Activated B cell treated with CpG ODN at 0.5 μM for 24 hours (primary cell): Measurements from ENCODE around the gene RAC2. TPM values are rescaled to one million over a fixed set of nuclear protein-coding genes. Genes with fewer than 3 reads are reported as not detected.

Experiments
- ATAC-seq: fragments of 200-7000 bp; cut with Tn5 transposase; one replicate; pipeline ENCODE4 v1.10.0; 2021; ENCODE audit warnings: low read depth, mild to moderate bottlenecking, moderate library complexity
- CTCF ChIA-PET: fragments of 350-600 bp; sonication (Branson Sonifier 250); formaldehyde crosslinking; loops from one replicate; lab custom pipeline; 2021; ENCODE audit warnings: antibody characterized with exemption; lab: Charles Lee
- POLR2A ChIA-PET: fragments of 350-600 bp; sonication (Branson Sonifier 250); formaldehyde crosslinking; loops from one replicate; lab custom pipeline; 2021; ENCODE audit warnings: antibody characterized with exemption; lab: Charles Lee
- DNase-seq: peaks from one replicate; pipeline ENCODE4 v3.0.0; 2022
- H3K27ac Mint-ChIP-seq: one replicate; pipeline ENCODE4 v1.8.0; 2020; ENCODE audit warnings: mixed read lengths
- H3K27me3 Mint-ChIP-seq: one replicate; pipeline ENCODE4 v1.8.0; 2021; ENCODE audit warnings: mixed read lengths
- H3K36me3 Mint-ChIP-seq: one replicate; pipeline ENCODE4 v1.8.0; 2021; ENCODE audit warnings: low read depth, mixed read lengths
- H3K4me1 Mint-ChIP-seq: one replicate; pipeline ENCODE4 v1.8.0; 2021; ENCODE audit warnings: mixed read lengths
- H3K4me3 Mint-ChIP-seq: one replicate; pipeline ENCODE4 v1.8.0; 2020; ENCODE audit warnings: mild to moderate bottlenecking, mixed read lengths
- H3K9me3 Mint-ChIP-seq: one replicate; pipeline ENCODE4 v1.8.0; 2020; ENCODE audit warnings: mixed read lengths
- CTCF ChIP-seq: fragments of 200-600 bp; IDR thresholded peaks from one replicate; pipeline ENCODE4 v1.8.0; 2022; ENCODE audit warnings: antibody characterized with exemption, mild to moderate bottlenecking
- intact Hi-C: fragments of 100-400 bp; cut with micrococcal nuclease; formaldehyde crosslinking; loops from one replicate; pipeline ENCODE4 v1.15.1; 2024
- total RNA-seq: library from RNA; stranded (reverse); gene quantifications from 2 replicates; pipeline ENCODE4 v1.2.3, GENCODE V29; 2022

The RAC2 gene
- total RNA-seq, 1 donor from 2014 or later = 557 TPM

- DNase-seq = no peak
- ChIA-PET CTCF (no interaction called here), POLR2A (interaction anchor here (0.7 kb wide), 1 partner anchor 109 kb away, joined by 3 read pairs; no protein-coding TSS in a partner anchor)
- Mint-ChIP-seq H3K9me3 (no peaks in the 10 kb centered on the region), H3K4me1 (peaks cover 9% of the 10 kb centered on the region), H3K36me3 (peaks cover 2% of the 10 kb centered on the region), H3K4me3 (no peak overlapping the region), H3K27ac (no peak overlapping the region), H3K27me3 (no peaks in the 10 kb centered on the region)
- intact Hi-C loops = no loop called here
- ATAC-seq = no peak
- TF ChIP-seq CTCF = no peak
Observed at GRCh38 chr22:37184380-37184755, 59.7 kb downstream of the RAC2 start.

- Mint-ChIP-seq H3K36me3 (no peaks in the 10 kb centered on the region), H3K27ac (no peak overlapping the region), H3K9me3 (no peaks in the 10 kb centered on the region), H3K4me3 (no peak overlapping the region), H3K4me1 (peaks cover 9% of the 10 kb centered on the region), H3K27me3 (no peaks in the 10 kb centered on the region)
- POLR2A ChIA-PET = interaction anchor here (0.7 kb wide), 1 partner anchor 108 kb away, joined by 3 read pairs; no protein-coding TSS in a partner anchor
- DNase-seq (no peak), ATAC-seq (no peak)
- intact Hi-C loops = no loop called here
- TF ChIP-seq CTCF = no peak
- CTCF ChIA-PET = no interaction called here
Observed at GRCh38 chr22:37183432-37184379, 60.4 kb downstream of the RAC2 start.

DNA sequence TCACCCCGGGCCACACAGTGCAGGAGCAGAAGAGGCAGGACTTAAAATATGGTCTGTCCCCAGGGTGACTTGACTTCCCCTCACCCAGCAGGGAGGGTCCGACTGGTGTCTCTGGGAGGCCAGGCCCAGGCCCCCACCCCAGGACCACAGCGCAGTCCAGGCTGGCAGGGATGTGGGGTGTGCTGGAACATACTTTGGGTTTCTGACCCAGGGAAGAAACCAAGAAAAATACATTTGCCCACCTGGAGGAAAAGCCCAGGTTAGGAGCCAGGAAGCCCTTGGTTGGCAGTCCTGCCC, 61.2 kb downstream of the RAC2 start:
- DNase-seq (no peak), ATAC-seq (no peak)
- Mint-ChIP-seq H3K9me3 (no peaks in the 10 kb centered on the region), H3K36me3 (no peaks in the 10 kb centered on the region), H3K4me1 (peaks cover 9% of the 10 kb centered on the region), H3K4me3 (no peak overlapping the region), H3K27ac (no peak overlapping the region), H3K27me3 (no peaks in the 10 kb centered on the region)
- ChIA-PET POLR2A (no interaction called here), CTCF (no interaction called here)
- intact Hi-C loops = no loop called here
- TF ChIP-seq CTCF = no peak

GRCh38 chr22:37182101-37182948, 61.7 kb downstream of the RAC2 start:
- Mint-ChIP-seq H3K4me1 (peaks cover 9% of the 10 kb centered on the region), H3K9me3 (no peaks in the 10 kb centered on the region), H3K4me3 (no peak overlapping the region), H3K27me3 (peaks cover 2% of the 10 kb centered on the region), H3K36me3 (no peaks in the 10 kb centered on the region), H3K27ac (no peak overlapping the region)
- DNase-seq (no peak), ATAC-seq (no peak)
- CTCF ChIA-PET = no interaction called here
- TF ChIP-seq CTCF = no peak
- intact Hi-C loops = no loop called here
- POLR2A ChIA-PET = no interaction called here

DNA sequence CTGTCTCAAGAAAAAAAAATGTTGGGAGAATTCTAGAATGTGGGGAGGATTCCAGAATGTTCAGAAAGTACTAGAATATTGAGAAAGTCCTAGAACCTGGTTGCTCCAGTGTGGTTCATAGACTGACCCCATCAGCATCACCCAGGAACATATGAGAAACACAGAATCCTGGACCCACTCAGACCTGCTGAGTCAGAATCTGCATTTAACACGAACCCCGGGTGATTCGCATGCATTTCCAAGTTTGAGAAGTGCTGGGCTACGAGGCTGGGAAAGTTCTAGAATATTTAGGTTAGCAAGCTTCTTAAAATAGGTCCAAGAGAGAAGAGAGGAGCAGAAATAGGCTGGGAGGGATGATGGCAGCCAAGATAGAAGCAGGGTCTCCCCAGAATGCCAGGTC, 62.4 kb downstream of the RAC2 start:
- ATAC-seq (no peak), DNase-seq (no peak)
- no peaks in the 10 kb centered on the region for H3K36me3 Mint-ChIP-seq
- no peaks in the 10 kb centered on the region for H3K9me3 Mint-ChIP-seq
- intact Hi-C loops = no loop called here
- no peak for TF ChIP-seq CTCF
- ChIA-PET POLR2A (no interaction called here), CTCF (no interaction called here)
- no peak overlapping the region for H3K4me3 Mint-ChIP-seq
- H3K27me3 Mint-ChIP-seq = peaks cover 2% of the 10 kb centered on the region
- peaks cover 11% of the 10 kb centered on the region for H3K4me1 Mint-ChIP-seq
- H3K27ac Mint-ChIP-seq = no peak overlapping the region
